OCI-LY1 (cell line): ENCODE results near the gene PKDCC.

Experiments
- CTCF ChIP-seq: fragments of 200-600 bp; sonication (generic), shearing (Covaris generic); IDR thresholded peaks from 2 replicates; pipeline ENCODE4 v1.5.1; 2017; ENCODE audit warnings: mild to moderate bottlenecking, antibody characterized with exemption, low read length, moderate library complexity, mixed read lengths
- EZH2 ChIP-seq: fragments of 200-600 bp; sonication (generic), shearing (Covaris generic); IDR thresholded peaks from 2 replicates; pipeline ENCODE4 v1.8.0; 2017; ENCODE audit warnings: borderline replicate concordance, mixed run types, mild to moderate bottlenecking, antibody characterized with exemption, low read length, moderate library complexity, mixed read lengths

- TF ChIP-seq CTCF (no peak), EZH2 (no peak)
Observed at GRCh38 chr2:42007551-42007950, 40.3 kb upstream of the PKDCC start.
